ENCODE data around the gene RASGRF1. TPM values are rescaled to one million over a fixed set of nuclear protein-coding genes. Genes with fewer than 3 reads are reported as not detected.
A peak's percentile ranks its signal among the peaks of the same experiment; 100 is the strongest.
"Not testable (repeated sequence)": the region's sequence is repeated elsewhere in the genome, so short reads cannot be mapped to it uniquely, and the experiment has no call there.

Gene RASGRF1
- total RNA-seq, 1 donor from 2014 or later, result 0.41 TPM

DNA sequence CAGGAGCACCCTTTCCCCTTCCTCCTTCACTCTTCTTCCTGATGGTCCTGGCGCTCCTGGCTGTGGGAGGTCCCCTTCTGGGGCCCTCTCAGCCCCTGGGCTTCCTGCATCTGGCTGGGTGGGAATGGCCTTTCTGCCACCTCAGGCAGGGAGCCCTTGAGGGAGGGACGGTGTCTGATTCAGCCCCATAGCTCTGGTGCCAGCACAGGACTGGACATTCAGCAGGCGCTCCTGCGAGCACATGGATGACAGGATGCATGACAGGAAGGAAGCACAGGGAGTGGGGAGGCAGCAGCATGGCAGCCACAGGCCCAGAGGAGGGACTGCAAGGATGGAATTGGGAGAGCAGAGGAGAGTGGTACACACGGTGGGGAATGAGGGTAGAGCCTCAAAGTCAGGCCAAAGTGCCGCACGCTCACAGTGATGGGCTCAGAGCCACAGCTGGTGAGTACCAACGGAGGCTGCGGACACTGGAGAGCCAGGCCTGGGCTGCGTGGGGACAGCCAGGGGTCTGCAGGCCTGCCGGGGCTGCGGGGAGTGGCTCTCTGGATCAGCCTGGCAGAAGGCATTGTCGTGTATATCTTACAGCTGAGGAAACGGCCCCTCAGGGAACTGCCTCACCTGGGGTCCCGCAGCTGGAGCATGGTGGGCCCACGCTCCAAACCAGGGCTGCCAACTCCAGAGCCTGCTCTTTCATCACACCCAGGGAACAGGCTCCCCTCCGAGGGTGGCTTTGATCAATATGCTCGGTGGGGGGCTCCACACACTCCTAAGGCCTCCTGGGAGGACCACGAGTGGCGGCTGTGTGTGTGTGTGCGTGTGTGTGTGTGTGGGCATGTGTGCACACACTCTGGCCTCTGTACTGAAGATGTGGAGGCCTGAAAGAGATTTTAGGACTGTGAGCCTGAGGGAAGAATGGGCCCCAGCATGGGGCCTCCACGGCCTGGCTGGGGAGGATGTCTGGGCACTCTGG lies 94.4 kb downstream of the RASGRF1 start:
- Mint-ChIP-seq H3K4me1 (ENCODE audit: unreplicated experiment) (peaks cover 3% of the 10 kb centered on the region), H3K27ac (peak overlapping the region; percentile 31), H3K9me3 (no peaks in the 10 kb centered on the region), H3K36me3 (no peaks in the 10 kb centered on the region), H3K27me3 (no peaks in the 10 kb centered on the region), H3K4me3 (no peak overlapping the region)
- TF ChIP-seq, protein P1, sequence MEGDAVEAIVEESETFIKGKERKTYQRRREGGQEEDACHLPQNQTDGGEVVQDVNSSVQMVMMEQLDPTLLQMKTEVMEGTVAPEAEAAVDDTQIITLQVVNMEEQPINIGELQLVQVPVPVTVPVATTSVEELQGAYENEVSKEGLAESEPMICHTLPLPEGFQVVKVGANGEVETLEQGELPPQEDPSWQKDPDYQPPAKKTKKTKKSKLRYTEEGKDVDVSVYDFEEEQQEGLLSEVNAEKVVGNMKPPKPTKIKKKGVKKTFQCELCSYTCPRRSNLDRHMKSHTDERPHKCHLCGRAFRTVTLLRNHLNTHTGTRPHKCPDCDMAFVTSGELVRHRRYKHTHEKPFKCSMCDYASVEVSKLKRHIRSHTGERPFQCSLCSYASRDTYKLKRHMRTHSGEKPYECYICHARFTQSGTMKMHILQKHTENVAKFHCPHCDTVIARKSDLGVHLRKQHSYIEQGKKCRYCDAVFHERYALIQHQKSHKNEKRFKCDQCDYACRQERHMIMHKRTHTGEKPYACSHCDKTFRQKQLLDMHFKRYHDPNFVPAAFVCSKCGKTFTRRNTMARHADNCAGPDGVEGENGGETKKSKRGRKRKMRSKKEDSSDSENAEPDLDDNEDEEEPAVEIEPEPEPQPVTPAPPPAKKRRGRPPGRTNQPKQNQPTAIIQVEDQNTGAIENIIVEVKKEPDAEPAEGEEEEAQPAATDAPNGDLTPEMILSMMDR (conservative IDR thresholded peaks at IDR 0.05), result no peak
- no peak for DNase-seq (ENCODE audit: extremely low spot score, unreplicated experiment)

DNA sequence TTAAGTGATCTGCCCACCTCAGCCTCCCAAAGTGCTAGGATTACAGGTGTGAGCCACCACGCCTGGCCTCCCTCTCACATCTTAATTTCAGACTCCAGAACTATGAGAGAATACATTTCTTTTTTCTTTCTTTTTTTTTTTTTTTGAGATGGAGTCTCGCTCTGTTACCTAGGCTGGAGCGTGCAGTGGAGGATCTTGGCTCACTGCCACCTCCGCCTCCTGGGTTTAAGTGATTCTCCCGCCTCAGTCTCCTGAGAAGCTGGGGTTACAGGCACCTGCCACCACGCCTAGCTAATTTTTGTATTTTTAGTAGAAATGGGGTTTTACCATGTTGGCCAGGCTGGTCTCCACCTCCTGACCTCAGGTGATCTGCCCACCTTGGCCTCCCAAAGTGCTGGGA lies 95.4 kb downstream of the RASGRF1 start:
- not testable (repeated sequence) for DNase-seq (ENCODE audit: extremely low spot score, unreplicated experiment); H3K36me3 Mint-ChIP-seq; H3K4me1 Mint-ChIP-seq (ENCODE audit: unreplicated experiment); H3K27ac Mint-ChIP-seq; H3K9me3 Mint-ChIP-seq; H3K27me3 Mint-ChIP-seq; H3K4me3 Mint-ChIP-seq

DNA sequence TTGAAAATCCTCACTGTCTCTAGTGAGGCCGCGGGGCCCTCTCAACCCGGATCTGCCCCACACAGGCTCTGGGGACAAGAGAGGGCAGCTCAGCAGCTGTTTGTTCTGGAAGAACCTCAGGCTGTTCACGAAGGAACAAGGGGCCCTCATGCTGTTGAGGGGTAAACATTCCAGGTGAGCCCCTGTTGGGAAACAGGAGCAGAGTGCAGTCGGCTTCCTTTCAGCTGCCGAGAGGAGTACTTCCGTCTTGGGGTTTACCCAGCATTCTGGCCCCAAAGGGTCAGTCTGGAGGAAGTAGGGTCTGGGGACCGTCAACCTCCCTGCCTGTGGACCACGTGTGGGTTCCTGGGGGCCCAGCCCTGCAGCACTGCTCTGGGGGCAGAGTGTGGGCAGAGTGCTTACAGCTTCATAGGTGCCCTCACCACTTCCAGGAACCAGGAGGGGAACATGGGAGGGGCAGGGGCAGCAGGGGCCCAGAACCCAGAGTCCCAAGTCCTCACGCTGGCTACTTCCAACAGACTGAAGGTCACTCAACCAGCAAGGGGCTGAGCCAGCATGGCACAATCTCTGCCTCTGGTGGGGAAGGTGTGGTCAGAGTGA lies 96.5 kb downstream of the RASGRF1 start:
- Mint-ChIP-seq H3K27me3 (no peaks in the 10 kb centered on the region), H3K27ac (no peak overlapping the region)
- TF ChIP-seq, protein P1 (conservative IDR thresholded peaks at IDR 0.05), result no peak

DNA sequence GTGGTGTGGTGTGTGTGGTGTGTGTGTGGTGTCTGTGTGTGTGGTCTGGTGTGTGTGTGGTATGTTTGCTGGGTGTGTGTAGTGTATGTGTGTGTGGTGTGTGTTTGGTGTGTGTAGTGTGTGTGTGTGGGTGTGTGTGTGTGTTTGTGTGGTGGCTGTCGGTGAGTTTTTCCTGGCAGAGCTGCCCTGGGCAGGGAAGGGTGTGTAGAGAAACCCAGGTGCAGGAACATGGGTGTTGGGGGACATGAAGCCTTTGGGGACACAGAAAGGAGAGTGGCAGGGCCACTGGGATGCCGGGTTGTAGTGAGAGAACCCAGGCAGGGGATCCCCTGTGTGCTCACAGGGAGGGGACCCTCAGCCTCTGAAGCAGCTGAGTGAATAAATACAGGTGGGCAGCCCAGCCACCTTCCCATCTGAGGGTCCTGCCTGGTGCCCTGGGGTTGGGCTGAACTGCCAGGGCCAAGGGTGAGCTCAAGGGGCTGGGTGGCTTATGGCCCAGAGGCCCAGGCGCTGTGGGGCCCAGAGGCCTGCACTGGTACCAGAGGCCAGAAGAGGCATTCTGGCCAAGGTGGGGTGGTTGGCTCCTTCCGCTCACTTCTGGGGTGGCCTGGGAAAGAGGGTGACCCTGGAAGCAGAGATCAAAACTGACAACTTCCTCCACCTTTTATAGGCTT lies 97.2 kb downstream of the RASGRF1 start:
- H3K36me3 Mint-ChIP-seq, result no peaks in the 10 kb centered on the region
- peaks cover 2% of the 10 kb centered on the region for H3K27me3 Mint-ChIP-seq
- peak overlapping the region; percentile 31 for H3K27ac Mint-ChIP-seq
- peaks cover 2% of the 10 kb centered on the region for H3K9me3 Mint-ChIP-seq
- TF ChIP-seq, protein P1 (conservative IDR thresholded peaks at IDR 0.05), result no peak
- H3K4me1 Mint-ChIP-seq (ENCODE audit: unreplicated experiment), result peaks cover 6% of the 10 kb centered on the region
- no peak overlapping the region for H3K4me3 Mint-ChIP-seq
- no peak for DNase-seq (ENCODE audit: extremely low spot score, unreplicated experiment)

More for the DNA sequence above, 96.5 kb downstream of the RASGRF1 start:
- DNase-seq (ENCODE audit: extremely low spot score, unreplicated experiment), result no peak
- no peaks in the 10 kb centered on the region for H3K36me3 Mint-ChIP-seq
- no peaks in the 10 kb centered on the region for H3K9me3 Mint-ChIP-seq
- H3K4me1 Mint-ChIP-seq (ENCODE audit: unreplicated experiment), result peaks cover 3% of the 10 kb centered on the region
- H3K4me3 Mint-ChIP-seq, result no peak overlapping the region

DNA sequence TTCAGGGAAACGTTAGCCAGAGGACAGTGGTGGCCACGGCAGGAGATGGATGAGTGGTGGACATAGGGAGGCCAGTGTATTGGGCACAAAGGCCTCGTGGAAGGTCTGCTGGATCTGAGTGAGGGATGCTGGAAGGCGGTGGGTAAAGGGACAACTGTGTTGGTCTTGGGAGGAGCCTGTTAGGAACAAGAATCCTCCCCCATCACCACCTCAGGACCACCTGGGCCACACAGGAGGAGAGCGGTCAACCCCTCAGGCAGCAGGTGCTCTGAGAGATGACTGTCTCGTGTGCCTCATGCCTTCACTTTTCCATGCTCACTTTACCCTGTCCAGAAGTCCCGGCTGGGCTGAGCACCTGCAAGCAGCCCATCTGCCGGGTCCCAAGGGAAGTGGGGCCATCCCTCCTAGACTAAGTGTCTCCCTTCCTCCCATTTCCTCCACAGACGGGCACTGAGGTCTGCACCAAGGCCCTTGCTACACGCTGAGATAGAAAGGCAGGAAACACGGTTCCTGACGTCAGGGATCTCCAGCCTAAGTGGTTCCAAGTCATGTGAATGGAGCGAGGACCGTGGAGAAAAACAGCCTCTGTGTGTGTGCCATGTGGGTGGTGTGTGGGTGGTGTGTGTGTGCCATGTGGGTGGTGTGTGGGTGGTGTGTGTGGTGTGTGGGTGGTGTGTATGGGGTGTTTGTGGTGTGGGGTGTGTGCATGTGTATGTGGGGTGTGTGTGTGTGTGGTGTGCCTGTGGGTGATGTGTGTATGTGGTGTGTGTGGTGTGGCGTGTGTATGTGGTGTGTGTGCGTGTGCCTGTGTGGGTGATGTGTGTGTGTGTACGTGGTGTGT lies 97.9 kb downstream of the RASGRF1 start:
- H3K4me1 Mint-ChIP-seq (ENCODE audit: unreplicated experiment), result peaks cover 13% of the 10 kb centered on the region
- H3K4me3 Mint-ChIP-seq, result no peak overlapping the region
- DNase-seq (ENCODE audit: extremely low spot score, unreplicated experiment), result no peak
- H3K27ac Mint-ChIP-seq, result no peak overlapping the region
- H3K36me3 Mint-ChIP-seq, result no peaks in the 10 kb centered on the region
- H3K27me3 Mint-ChIP-seq, result peaks cover 5% of the 10 kb centered on the region
- TF ChIP-seq, protein P1 (conservative IDR thresholded peaks at IDR 0.05), result no peak
- peaks cover 4% of the 10 kb centered on the region for H3K9me3 Mint-ChIP-seq
